ENCODE measurements around the gene MAPK1. TPM values are rescaled to one million over a fixed set of nuclear protein-coding genes. Genes with fewer than 3 reads are reported as not detected.
"Not testable (repeated sequence)": the region's sequence is repeated elsewhere in the genome, so short reads cannot be mapped to it uniquely, and the experiment has no call there.

The MAPK1 gene
- polyA plus RNA-seq, 4 donors, result 106 to 146 (median 124) TPM

DNA sequence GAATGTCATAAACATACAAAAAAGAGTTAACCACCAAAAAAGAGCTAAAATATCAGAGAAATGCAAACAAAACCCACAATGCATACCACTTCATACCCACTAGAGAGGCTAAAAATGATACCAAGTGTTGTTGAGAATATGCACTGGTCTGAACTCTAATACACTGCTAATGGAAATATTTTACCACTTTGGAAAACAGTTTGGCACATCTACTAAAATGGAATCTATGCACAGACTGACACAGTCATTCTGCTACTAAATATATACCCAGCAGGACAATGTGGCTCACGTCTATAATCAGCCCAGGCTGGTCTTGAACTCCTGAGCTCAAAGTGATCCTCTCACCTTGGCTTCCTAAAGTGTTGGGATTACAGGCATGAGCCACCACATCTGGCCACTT, 18.0 kb downstream of the MAPK1 start:
- no peak for DNase-seq (ENCODE audit: low read depth in 4 of 4, low spot score in 3 of 4)

GRCh38 chr22:21848057-21848456, 19.4 kb downstream of the MAPK1 start:
- DNase-seq (ENCODE audit: low read depth in 4 of 4, low spot score in 3 of 4), result not testable (repeated sequence)

- no peak for DNase-seq (ENCODE audit: low read depth in 4 of 4, low spot score in 3 of 4)
These were observed 21.6 kb downstream of the MAPK1 start for GRCh38 chr22:21845558-21846453.

DNA sequence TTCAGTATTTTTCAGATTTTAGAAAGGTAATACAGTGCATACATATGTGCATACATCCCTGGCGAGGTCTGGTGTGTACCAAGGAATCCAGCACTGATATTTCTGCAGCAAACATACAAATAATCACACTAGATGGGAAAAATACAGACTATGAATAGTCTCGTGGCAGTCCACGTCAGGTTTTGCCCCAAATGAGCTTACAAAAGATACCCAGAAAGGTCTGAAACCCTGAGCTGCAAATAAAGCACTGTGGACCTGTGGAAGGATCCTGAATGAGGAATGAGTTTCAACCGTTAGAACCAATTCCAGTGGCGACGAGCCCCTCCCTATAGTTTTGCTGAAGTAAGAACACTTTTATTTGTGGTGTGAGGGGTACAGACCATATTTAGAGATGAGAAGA, 24.5 kb downstream of the MAPK1 start:
- no peak for DNase-seq (ENCODE audit: low read depth in 4 of 4, low spot score in 3 of 4)

DNA sequence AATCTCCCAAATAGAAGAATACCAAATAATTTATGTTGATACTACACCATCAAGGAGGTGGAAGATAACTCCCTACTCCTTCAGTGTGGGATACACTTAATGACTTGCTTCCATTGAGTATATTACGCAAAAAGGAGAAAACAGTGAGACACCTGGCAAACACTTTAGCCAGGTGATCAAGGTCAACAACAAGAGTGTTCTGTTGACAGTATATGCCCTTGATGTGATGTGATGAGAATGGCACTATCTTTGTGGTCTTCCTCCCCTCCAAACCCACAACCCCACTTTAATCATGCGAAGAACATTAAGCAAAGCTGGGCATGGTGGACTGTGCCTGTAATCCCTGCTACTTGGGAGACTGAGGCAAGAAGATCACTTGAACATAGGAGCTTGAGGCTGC, 26.0 kb downstream of the MAPK1 start:
- DNase-seq (ENCODE audit: low read depth in 4 of 4, low spot score in 3 of 4), result no peak

GRCh38 chr22:21840236-21840823, 27.1 kb downstream of the MAPK1 start:
- no peak for DNase-seq (ENCODE audit: low read depth in 4 of 4, low spot score in 3 of 4)

- no peak for DNase-seq (ENCODE audit: low read depth in 4 of 4, low spot score in 3 of 4)
These were observed 27.7 kb downstream of the MAPK1 start for GRCh38 chr22:21839765-21840140.

DNA sequence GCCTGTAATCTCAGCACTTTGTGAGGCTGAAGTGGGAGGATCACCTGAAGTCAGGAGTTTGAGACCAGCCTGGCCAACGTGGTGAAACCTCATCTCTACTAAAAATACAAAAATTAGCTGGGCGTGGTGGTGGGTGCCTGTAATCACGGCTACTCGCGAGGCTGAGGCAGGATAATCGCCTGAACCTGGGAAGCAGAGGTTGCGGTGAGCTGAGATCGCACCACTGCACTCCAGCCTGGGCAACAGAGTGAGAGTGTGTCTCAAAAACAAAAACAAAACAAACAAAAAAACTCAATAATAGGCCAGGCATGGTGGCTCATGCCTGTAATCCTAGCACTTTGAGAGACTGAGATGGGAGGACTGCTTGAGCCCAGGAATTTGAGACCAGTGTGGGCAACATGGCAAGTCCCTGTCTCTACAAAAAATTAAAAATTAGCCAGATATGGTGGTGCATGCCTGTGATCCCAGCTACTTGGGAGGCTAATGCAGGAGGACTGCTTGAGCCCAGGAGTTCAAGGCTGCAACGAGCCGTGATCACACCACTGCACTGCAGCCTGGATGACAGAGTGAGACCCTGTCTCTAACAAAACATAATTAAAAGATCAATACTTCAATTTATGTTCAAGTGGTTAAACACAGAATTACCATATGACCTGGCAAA, 28.2 kb downstream of the MAPK1 start:
- DNase-seq (ENCODE audit: low read depth in 4 of 4, low spot score in 3 of 4), result not testable (repeated sequence)

DNA sequence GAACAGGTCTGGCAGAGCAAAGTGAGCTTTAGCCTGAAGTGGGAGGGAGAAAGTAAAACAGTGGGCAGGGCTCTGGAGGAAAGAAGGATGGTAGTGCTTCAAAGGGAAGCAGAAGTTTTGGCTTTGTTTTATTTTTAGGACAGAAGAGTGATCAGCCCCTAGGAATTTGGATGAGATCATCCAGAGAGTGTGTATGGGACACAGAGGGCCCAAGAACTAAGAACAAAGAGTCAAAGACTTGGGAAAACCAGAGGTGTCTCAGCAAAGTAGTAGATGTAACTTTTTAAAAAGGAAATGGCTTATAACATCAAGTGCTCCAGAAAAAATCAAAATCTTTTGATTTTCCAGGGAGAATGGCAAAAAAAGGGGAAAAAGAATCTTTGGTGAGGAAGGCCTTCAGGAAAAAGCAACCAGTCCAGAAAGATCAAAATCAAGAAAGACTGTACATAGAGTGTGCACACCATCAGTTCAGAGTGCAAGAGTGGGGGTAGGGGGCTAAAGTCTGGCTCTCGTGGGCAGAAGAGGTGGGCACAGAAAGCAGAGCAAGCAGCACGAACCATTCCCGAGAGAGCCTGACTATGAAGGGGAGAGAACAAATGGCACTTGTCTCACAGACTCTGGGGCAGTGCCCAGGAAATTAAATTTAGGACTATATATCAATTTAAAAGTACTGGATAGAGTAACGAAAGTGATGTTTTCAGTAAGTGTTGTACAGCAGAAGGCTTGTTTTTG, 30.0 kb downstream of the MAPK1 start:
- DNase-seq (ENCODE audit: low read depth in 4 of 4, low spot score in 3 of 4), result peak in 2 of 4 donors; percentile 5 to 19

GRCh38 chr22:21836486-21836885, 31.0 kb downstream of the MAPK1 start:
- not testable (repeated sequence) for DNase-seq (ENCODE audit: low read depth in 4 of 4, low spot score in 3 of 4)

DNA sequence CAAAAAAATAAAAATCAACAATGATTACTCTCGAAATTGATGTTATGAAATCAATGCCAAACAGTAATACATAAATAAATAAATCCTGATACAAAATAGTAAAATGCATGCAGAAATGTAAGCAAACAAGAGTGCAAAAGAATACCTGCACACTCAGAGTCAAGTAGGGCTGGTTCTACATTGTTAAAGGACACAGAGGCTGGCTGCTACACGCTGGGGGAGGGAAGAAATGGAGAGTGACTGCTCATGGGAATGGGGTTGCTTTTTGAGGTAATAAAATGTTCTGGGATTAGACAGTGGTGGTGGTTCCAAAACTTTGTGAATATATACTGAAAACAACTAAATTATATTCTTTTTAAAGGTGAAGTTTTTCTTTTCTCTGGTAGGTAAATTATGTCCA, 32.1 kb downstream of the MAPK1 start:
- DNase-seq (ENCODE audit: low read depth in 4 of 4, low spot score in 3 of 4), result no peak

GRCh38 chr22:21834869-21835268, 32.6 kb downstream of the MAPK1 start:
- DNase-seq (ENCODE audit: low read depth in 4 of 4, low spot score in 3 of 4), result no peak

DNA sequence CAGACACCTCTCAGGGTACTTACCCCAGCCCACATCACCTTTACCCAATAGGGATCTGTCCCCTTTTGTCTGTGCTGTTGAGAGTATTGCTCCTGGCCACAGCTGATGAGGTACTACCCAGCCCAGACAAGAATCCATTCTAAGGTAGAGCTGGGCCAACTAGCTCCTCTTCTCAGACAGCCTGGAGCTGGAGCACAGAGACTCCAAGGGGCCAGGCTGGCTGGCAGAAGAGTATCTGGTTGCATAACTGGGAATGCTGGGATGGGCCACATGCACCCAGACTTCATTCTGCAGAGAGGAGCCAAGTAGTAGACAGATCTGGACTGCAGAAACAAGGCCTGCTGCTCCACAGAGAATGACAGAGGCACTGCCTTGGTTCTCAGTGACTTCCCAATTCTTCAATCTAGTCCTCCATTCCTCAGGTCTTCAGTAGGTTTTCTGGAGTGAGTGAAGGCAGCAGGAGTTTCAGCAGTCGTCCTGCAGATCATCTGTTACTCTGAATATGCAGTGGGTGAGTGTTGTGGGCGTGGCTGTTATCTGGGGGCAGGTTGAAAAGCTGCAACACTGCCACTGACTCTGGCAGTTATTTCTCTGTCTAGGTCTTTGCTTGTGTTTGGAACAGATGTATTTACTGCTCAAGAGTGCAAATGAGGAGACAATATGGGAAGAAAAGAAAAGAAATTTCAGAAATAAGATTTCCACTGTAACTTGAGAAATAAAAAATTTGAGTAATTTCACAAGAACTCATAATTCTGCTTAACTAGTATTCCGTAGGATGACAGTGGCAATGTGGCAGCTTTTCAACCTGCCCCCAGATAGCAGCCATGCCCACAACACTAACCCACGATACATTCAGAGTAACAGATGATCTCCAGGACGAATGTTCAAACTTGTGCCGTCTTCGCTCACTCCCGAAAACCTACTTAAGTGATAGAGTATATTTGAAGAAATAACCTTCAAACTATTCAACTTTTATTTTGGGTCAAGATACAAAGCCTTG, 34.9 kb downstream of the MAPK1 start:
- DNase-seq (ENCODE audit: low read depth in 4 of 4, low spot score in 3 of 4), result no peak

DNA sequence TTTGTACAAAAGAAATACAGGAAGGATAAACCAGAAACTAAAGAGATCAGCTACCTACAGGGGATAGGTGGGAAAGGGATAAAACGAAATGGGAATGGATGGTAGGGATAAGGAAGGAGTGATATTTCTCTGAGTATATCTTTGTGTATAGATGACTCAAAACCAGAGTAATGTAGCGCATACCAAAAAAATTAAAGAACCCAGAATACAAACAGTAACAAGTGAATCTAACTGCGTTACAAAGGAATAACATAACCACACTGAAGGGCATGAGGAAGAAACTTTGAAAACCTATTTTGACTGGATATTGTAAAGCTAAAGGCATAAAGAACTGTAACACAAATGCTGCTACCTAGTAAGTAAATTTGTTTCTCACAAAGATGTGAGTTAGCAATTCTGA, 37.9 kb downstream of the MAPK1 start:
- no peak for DNase-seq (ENCODE audit: low read depth in 4 of 4, low spot score in 3 of 4)

DNA sequence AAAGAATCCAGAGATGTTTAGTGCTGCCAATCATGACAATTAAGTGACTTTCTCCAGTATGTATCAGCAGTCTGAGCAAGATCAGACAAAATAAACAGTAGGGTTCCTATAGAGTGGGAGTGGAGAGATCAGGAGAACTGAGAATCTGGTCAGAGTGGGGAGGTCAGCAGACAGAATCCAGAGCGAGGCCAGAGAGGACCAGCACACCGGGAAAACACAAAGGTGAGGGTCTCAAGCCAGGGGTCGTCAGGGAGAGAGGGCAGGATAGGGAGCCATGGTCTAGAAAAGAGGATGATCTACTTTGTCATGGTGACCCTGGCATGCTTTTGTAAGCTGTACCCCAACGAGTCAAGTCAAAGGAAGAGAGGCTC, 39.2 kb downstream of the MAPK1 start:
- DNase-seq (ENCODE audit: low read depth in 4 of 4, low spot score in 3 of 4), result no peak

DNA sequence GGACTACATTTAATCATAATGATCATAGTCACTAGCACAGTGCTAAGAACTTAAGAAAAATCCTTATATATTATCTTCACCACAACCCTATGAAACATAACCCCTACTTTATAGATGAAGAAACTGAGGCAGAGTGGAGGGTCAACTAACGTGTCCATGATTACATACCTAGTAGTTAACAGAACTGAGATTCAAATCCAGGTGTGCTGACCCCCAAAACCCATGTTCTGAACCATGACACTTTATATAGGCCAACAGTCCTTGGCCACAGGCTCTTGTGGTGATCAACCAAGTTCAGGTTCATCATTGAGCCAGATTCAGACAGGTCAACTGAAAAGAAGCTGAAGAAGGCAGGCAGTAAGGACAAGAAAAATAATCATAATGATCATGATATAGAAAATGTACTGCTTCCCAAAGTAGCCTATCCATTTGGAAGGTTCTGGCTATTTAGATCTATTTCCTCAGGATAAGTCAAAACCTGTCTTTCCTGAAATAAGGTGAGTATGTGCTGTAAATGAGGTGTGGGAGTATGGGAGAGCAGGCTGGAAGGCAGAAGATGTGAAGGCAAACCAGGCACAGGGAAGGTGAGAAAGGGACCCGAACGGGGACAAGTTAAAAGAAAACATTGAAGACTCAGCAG, 39.7 kb downstream of the MAPK1 start:
- no peak for DNase-seq (ENCODE audit: low read depth in 4 of 4, low spot score in 3 of 4)

GRCh38 chr22:21826204-21826603, 41.2 kb downstream of the MAPK1 start:
- DNase-seq (ENCODE audit: low read depth in 4 of 4, low spot score in 3 of 4), result no peak

DNA sequence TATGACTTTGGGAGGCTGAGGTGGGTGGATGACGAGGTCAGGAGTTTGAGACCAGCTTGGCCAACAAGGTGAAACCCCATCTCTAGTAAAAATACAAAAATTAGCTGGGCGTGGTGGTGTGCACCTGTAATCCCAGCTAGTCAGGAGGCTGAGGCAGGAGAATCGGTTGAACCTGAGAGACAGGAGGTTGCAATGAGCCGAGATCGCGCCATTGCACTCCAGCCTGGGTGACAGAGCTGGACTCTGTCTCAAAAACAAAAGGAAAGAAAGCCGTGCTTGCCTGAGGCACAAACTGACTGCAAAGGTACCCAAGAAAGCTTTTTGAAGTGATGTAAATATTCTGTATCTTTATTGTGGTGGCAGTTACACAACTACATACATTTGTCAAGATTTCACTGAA, 42.5 kb downstream of the MAPK1 start:
- DNase-seq (ENCODE audit: low read depth in 4 of 4, low spot score in 3 of 4), result not testable (repeated sequence)

GRCh38 chr22:21824445-21824912, 43.0 kb downstream of the MAPK1 start:
- no peak for DNase-seq (ENCODE audit: low read depth in 4 of 4, low spot score in 3 of 4)

All from left renal pelvis (tissue), 4 donors.